CD8-positive, alpha-beta memory T cell (primary cell): ENCODE measurements around the gene ST6GALNAC2. TPM values are rescaled to one million over a fixed set of nuclear protein-coding genes. Genes with fewer than 3 reads are reported as not detected.

ENCODE experiments used
- polyA plus RNA-seq: library from polyadenylated mRNA; unstranded; fragments of 300-500 nt; fragmentation: Illumina TruSeq; gene quantifications from one replicate; pipeline ENCODE4 v1.2.3, GENCODE V29; 2021
- total RNA-seq, 2 experiments: library from RNA; stranded (reverse); gene quantifications; one replicate each; pipeline ENCODE4 v1.2.3, GENCODE V29; 2021

The ST6GALNAC2 gene
- total and polyA plus RNA-seq, 3 experiments from 2014 or later = 0.83 to 2.9 (median 1.0) TPM

Other genes starting within 250 kb of the ST6GALNAC2 start
- 10 to 100 TPM; 46.9 to 48.3 TPM for gene PRPSAP1, start 231.9 kb downstream of the ST6GALNAC2 start, total RNA-seq
- 63.3 TPM for gene PRPSAP1, start 231.9 kb downstream of the ST6GALNAC2 start, polyA plus RNA-seq
- 10 to 100 TPM; 17.2 to 18.7 TPM for gene SPHK1, start 201.3 kb downstream of the ST6GALNAC2 start, total RNA-seq
- gene SPHK1, start 201.3 kb downstream of the ST6GALNAC2 start, polyA plus RNA-seq = 0.76 TPM
- 10 to 100 TPM; 33.6 to 35.0 TPM for gene UBE2O, start 132.7 kb downstream of the ST6GALNAC2 start, total RNA-seq
- gene UBE2O, start 132.7 kb downstream of the ST6GALNAC2 start, polyA plus RNA-seq = 14.9 TPM
- not detected for gene AANAT, start 118.3 kb downstream of the ST6GALNAC2 start, total RNA-seq
- not detected for gene AANAT, start 118.3 kb downstream of the ST6GALNAC2 start, polyA plus RNA-seq
- gene RHBDF2, start 84.4 kb downstream of the ST6GALNAC2 start, total RNA-seq = 10 to 100 TPM; 38.2 to 42.5 TPM
- 38.4 TPM for gene RHBDF2, start 84.4 kb downstream of the ST6GALNAC2 start, polyA plus RNA-seq
- not detected for gene CYGB, start 48.2 kb downstream of the ST6GALNAC2 start, total RNA-seq
- gene CYGB, start 48.2 kb downstream of the ST6GALNAC2 start, polyA plus RNA-seq = 0.23 TPM
- gene PRCD, start 45.8 kb downstream of the ST6GALNAC2 start, total RNA-seq = under 1 TPM; 0.38 to 0.53 TPM
- gene PRCD, start 45.8 kb downstream of the ST6GALNAC2 start, polyA plus RNA-seq = 1.2 TPM
- gene ST6GALNAC1, start 57.9 kb upstream of the ST6GALNAC2 start, total RNA-seq = under 1 TPM in 1 of 2 experiments, not detected in 1; 0.46 TPM
- gene ST6GALNAC1, start 57.9 kb upstream of the ST6GALNAC2 start, polyA plus RNA-seq = 0.28 TPM
- gene MXRA7, start 125.1 kb upstream of the ST6GALNAC2 start, total RNA-seq = 10 to 100 TPM; 27.1 to 29.1 TPM
- gene MXRA7, start 125.1 kb upstream of the ST6GALNAC2 start, polyA plus RNA-seq = 30.6 TPM
- 10 to 100 TPM; 62.7 to 66.8 TPM for gene JMJD6, start 140.7 kb upstream of the ST6GALNAC2 start, total RNA-seq
- 37.1 TPM for gene JMJD6, start 140.7 kb upstream of the ST6GALNAC2 start, polyA plus RNA-seq
- 10 to 100 TPM; 43.6 to 44.6 TPM for gene METTL23, start 141.0 kb upstream of the ST6GALNAC2 start, total RNA-seq
- gene METTL23, start 141.0 kb upstream of the ST6GALNAC2 start, polyA plus RNA-seq = 152 TPM
- gene SRSF2, start 151.5 kb upstream of the ST6GALNAC2 start, total RNA-seq = 100 to 1,000 TPM; 626 to 630 TPM
- gene SRSF2, start 151.5 kb upstream of the ST6GALNAC2 start, polyA plus RNA-seq = 111 TPM
- gene MFSD11, start 152.3 kb upstream of the ST6GALNAC2 start, total RNA-seq = 10 to 100 TPM; 22.3 to 22.9 TPM
- gene MFSD11, start 152.3 kb upstream of the ST6GALNAC2 start, polyA plus RNA-seq = 28.4 TPM